GM19324 (cell line): ENCODE data around the gene BAHD1.

Source experiments
- ATAC-seq: cut with Tn5 transposase; IDR thresholded peaks from one replicate; pipeline ENCODE4 v1.9.1; 2021; ENCODE audit warnings: mild to moderate bottlenecking, moderate library complexity; ENCODE audit not compliant: unreplicated experiment, low FRiP score

Gene BAHD1

DNA sequence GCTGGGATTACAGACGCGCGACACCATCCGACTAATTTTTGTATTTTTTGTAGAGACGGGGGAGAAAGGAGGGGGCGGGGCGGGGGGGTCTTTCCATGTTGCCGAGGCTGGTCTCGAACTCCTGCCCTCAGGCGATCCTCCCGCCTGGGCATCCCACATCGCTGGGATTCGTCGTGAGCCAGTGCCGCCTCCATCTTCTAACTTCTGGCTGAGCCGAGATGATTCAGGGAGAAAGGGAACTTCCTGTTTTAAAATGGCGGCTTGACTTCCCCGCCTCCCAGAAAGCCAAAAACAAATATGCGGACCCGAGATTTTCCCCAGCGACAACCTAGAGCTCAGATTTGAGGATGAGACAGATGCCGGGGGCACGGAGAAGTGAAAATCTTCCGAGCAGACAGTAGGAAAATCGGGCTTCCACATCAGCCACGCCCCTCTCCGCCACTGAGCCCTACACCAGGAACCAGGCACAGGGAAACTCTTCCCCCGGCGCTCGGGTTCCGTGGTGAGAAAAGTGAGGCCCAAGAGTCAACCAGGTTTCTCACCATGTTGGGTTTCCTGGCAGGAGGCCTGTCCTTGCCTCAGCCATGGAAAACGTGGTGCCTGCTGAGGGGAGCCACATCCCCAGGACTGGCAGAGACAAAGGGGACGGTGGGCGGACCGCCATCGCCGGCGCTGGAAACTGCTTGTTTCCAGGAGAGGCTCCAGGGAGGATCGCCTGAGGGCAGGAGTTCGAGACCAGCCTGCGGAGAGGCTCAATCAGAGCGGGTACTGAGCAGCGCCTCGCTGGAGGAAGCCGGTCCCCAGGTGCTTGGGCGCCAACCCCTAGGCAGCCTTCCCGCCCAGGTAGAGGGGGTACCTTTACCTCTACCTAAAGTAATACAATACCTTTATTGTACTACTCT lies 48.8 kb downstream of the BAHD1 start:
- no peak for ATAC-seq

DNA sequence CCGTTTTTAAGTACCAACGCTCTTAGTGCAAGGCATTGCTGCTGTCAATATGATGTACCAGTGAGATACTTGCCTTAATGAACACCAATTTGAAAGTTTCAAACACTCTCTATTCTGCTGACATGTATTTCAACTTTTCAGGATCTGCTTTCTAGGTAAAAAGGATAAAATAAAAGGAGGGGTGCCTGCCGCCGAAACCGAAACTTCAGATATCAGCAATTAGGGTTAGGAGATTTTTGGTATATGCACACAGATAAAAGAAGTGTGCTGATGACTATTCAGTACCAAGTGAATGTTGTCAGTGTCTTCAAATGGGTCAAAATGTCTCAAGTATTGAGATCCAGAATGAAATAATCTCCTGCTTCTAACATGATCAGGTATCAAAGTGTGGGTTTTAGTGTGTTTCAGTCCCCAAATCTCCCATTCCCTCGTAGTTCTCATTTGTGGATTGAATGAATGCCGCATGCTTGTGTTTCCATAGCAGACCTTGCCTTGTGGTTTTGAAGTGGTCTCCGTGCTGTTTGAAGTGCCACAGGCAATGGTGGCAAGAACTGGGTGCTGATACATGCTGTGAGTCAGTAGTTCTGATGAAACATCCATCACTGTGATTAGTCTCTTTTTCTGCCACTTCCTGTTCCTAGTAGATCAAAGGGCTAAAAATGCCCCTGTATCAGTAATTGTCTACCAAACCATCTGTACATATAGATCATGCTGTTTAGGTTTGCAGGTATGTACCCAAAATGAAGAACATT lies 52.5 kb downstream of the BAHD1 start:
- ATAC-seq, result no peak

DNA sequence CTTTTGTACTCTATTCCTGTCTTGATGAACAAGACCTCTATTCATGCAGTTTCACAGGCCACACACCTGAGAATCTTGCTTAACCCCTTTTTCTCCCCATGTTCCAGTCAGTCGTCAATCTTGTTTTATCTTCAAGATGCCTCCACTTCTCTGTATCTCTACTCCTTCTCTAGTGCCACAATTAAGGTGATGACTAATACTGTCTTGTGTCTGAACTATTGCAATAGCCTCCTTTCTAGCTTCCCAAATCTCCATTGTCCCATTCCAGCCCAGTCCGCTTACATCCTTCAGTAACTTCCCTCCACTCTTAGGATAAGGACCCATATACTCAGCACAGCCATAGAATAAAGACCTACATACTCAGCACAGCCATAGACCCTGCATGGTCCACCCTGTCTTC lies 54.8 kb downstream of the BAHD1 start:
- ATAC-seq, result no peak

DNA sequence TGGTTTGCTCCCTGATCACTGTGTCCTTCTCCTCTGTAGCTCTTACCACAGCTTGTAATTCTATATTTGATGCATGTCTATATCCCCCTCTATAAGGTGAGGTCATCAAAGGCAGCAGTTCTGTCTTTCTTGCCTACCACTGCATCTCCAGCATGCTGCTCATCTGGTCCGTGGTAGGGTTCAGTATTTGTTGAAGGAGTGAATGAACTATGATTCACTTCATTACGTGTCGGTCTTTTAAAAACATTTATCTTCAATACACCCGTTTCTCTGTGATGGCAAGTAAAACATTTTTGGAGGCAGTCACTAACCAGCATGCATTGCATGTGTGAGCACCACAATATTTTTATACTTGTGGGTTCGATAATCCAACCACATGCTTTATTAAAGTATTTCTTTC lies 57.7 kb downstream of the BAHD1 start:
- ATAC-seq, result no peak

DNA sequence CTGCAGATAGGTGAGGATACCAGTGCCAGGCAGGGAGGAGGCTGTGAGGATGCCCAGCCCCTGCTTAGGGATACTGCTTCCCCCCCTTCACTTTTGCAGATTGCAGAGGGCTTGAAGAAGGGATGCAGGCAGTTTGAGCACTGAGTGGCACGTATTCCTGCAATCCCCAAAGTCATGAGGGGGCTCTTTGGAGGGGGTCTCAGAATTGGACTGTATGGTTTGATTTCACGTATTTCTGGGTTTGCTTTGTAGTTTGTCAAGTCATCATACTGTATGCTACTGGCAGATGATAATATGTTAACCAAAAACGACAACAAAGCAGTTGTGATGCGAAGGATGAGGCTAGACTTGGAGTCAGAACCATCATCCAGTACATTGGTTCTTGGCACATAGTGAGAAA lies 58.1 kb downstream of the BAHD1 start:
- no peak for ATAC-seq

DNA sequence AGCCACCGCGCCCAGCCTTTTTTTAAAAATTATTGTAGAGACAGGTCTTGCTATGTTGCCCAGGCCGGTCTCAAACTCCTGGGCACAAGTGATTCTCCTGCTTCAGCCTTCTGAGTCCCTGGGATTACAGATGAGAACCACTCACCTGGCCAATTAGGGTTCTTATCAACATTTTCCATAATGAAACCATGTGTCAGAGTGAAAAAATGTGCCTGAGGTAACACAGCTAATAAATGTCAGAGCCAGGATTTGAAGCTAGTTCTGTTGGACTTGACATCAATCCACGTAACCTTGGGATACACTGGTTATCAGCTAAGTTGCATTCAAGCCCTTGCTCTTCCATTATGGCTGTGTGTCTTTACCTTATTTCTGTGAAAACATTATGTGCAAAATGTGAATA lies 59.2 kb downstream of the BAHD1 start:
- no peak for ATAC-seq

DNA sequence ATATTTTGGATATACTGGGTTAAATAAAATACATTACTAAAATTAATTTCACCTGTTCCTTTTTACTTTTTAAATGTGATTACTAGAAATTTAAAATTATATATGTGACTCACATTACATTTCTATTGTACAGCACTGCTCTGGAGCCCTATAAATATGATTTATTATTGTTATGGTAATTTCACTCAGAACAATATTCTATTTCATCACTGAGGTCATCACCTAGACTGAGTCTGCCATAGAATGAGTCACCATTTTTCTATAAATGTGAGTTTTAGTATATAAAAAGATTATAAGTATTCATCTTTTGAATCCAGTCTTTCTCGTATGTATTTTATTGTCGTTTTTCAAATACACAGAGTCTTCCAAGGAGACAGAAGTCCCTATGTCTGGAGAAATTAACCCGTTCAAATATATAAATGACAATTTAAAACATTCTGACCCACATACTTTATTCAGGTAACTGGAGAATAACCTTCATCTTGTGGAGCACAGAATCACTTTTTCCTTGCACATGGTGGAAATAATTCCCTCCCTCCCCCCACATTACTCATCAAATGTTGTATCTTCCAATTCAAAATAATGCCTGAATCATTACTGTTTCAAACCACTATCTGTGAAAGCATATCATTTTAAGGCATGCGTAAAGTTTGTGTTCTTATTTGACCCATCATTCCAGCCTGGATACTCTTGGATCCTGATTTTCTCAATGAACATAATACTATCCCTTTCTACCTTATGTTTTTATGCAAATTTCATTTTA lies 60.0 kb downstream of the BAHD1 start:
- ATAC-seq, result no peak

DNA sequence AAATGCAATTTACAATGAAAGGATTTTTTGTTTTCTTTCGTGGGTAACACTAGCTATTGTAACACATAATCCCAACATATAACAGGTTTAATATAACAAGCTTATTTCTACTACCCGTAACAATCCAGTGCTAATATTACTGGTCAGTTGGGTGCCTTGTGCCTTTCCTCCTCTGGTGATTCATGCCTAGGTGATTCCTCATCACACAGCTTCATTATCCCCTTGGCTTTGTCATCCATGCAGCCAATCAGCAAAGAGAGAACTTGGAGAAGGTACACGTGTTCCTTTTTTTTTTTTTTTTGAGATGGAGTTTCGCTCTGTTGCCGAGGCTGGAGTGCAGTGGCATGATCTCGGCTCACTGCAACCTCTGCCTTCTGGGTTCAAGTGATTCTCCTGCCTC lies 60.7 kb downstream of the BAHD1 start:
- ATAC-seq, result no peak

DNA sequence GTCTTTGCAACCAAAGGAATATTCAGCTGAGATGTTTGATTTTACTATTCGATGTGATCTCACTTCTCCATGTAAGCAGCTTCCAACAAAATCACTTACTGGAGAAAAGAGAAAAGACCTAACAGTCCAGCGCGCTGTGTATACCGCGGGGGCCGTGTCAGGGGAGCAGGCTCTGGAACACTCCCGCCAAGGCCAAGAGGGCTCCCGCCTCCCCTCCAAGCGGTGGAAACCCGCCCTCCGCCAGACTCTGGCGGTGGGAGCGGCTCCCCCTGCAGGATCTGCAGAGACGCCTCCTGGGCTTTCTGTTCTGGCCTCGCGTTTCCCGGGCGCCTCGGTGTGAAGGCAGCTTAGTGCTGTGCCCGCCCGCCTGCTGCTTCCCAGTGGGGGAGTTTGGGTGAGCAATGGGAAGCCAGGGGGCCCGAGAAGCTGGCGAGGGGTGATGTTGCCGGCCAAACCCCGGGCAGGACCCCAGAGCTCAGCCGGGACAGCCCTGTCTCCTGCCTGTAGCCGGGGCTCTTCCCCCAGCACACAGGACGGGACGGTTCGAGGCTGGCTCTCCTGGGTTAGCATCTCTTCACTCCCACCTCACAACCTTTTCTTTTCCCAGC lies 66.3 kb downstream of the BAHD1 start:
- ATAC-seq, result no peak

DNA sequence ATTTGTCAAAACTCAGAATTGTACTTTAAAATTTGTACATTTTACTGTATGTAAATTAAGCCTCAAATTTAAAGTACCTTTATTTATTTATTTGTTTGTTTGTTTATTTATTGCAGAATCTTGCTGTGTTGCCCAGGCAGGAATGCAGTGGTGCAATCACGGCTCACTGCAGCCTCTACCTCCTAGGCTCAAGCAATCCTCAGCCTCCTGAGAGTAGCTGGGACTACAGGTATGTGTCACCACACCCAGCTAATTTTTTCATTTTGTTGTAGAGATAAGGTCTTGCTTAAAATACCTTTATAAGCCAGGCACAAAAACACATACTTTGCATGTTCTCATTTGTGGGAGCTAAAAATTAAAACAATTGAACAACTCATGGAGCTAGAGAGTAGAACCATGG lies 67.5 kb downstream of the BAHD1 start:
- no peak for ATAC-seq

DNA sequence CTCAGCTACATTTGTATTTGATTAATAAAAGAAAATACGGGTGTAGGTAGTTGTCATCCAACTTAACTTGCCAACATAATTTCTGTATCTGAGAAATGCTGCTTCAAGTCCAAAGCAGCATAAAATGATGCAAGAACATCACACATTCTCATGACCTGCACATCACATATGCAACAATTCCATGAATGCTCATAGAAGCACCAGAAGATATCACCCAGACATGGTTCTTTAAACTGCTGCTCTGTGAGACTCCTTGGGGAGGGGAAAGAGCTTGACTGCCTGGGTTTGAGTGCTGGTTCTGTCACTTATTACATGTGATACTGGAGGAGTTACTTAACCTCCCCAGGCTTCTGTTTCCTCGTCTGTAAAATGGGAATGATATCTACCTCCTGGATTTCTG lies 69.4 kb downstream of the BAHD1 start:
- ATAC-seq, result no peak

DNA sequence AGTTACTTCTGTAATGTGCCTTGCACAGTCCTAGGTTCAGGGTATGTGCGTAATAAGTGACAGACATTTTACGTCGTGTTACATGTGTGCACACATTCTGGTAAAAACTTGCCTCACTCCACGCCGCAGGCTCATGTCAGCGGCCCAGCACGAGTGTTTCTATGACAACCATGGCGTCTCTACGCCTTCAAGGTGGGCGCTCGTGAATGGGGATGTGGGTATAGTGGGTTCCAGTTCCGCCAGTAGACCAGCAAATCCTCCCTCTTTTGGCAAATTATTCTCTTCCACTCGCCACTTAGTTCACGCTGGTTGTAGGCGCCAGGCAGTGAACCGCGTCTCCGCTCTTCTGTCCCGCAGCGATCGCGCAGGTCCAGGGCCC lies 70.3 kb downstream of the BAHD1 start:
- ATAC-seq, result peak; percentile 36

DNA sequence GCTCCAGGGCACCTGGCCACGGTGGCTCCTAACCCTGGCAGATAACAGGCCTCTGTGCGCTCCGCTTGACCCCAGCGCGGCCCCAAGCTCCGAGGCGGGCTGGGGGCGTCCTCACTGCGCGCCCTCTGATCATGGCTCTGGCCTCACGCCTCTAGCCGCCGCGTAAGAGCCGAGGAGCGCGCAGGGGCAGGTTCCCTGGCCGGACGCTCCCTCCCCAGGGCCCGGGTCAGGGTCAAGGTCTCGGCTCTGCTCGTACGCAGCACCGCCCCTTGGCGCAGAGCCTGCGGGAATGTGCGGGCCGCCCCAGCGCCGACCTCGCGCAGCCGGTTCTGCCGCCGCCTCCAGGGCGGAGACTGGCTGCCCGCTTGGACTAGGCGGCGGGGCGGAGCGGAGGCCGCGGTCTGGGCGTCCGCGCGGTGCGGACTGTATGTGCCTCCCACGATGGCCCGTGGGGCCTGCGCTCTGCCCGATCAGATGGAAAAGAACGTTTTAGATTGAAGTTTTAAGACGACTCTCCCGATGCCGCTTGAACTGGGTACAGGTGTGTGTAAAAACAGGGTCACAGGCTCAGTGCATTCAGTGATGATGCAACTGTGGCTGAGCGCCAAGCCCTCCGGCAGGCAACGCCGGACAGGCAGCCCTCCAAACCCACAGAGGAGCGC lies 70.8 kb downstream of the BAHD1 start:
- ATAC-seq, result peak; percentile 53

DNA sequence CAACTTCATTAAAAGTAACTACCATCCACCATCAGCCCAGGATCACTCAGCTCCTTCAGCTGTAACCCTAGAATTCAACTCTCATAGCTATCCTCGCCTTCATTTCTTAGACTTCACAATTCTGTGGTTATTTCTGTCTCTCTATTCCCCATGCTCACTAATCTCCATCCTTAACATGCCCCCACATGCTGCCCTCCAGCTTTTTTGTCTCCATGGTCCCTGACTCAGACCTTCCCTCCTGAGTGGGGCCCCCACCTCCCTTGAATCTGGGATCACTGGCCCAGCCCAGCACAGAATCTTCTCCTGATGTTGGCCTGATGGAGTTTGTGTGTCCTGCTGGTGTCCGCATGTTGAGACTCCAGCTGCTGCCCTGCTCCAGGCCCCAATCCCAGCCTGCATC lies 71.7 kb downstream of the BAHD1 start:
- no peak for ATAC-seq

DNA sequence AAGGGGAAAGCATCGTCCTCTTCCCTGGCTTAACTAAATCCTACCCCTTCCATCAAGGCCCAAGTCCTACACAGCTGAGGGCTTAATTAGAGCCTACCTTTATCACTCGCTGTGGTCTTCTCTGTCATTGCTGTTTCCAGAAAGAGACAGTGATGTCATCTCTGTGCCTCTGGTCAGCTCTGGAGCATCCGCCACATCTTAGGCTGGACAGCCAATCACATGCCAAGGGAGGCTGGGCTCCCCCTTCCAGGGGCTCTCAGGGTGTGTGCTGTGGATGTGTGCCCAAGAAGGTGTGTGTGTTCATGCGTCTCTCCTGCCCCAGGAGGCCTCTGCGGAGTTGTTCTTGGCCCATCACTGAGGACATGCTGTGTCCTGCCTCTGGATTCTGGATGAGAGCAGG lies 72.9 kb downstream of the BAHD1 start:
- ATAC-seq, result no peak

DNA sequence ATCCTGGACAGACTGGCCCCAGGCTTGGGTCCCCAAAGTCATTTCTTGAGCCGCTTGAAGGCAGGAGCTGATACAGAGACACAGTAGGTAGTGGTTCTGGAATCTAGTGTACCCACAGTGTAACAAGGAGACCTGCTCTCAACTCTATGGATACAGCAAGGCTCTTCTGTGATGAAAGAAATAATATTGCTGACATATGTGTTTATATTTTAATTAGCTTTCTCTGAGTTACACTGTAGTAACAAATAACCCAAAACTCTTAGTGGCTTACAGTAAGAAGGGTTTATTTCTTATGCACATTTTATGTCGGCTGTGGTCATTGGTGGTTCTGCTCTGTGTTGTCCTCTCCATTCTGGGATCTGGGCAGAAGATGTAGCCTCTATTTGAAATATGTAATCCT lies 75.6 kb downstream of the BAHD1 start:
- ATAC-seq, result no peak
